GM21528 (cell line): ENCODE results near the gene POU2AF2.
"Not testable (repeated sequence)": the region's sequence is repeated elsewhere in the genome, so short reads cannot be mapped to it uniquely, and the experiment has no call there.

Experiments
- ATAC-seq: cut with Tn5 transposase; IDR thresholded peaks from one replicate; pipeline ENCODE4 v1.9.1; 2021; ENCODE audit warnings: mild to moderate bottlenecking, moderate library complexity; ENCODE audit not compliant: unreplicated experiment, low FRiP score

The POU2AF2 gene

DNA sequence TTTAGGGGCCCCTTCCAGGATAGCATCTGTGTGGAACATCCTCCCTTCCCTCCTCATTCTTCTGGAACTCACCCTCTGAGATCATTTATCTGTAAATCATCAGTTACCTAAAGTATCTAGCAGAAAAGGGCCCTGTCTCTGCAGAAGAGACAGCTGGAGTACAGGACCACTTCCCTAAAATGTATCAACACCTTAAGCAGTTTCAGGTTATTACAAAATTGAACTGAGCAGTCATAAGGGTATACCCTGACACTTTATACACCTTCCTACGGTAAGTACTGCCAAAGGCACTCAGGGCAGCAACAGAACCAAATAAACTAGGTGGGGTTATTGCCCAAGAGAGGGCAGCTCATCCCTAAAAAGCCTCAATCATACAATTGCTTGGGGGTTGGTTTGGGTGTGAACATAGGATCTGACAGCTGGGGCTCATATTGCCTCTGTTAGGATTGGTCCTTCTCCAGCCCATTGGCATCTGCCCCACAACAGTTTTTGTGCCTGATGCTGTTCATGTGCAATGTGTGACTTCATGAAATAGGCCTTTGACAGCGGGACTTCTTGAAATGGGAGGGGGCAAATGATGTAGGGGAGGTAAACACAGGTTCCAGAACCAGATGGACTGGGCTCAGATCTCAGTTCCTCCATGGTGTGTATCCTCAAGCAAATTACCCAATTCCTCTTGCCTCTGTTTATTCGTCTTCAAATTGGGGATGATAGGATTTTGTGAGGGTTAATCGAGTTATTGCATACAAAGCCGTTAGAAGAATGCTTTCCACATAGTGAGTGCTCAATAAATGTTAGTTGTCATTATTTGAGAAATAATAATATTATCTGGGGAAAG is 55.7 kb downstream of the POU2AF2 start:
- no peak for ATAC-seq

DNA sequence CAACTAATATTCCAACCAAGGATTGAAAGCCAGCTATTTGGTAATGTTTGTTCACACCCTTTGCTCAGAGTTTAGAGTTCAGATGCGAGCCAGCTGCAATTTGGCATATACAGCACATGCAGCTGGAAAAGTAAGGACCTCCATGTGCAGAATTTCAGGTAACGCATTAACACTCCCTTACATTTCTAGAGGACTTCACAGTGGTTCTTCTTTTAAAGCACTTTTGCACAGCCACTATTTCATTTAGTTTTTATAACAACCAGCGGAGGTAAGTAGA is 56.3 kb downstream of the POU2AF2 start:
- no peak for ATAC-seq

DNA sequence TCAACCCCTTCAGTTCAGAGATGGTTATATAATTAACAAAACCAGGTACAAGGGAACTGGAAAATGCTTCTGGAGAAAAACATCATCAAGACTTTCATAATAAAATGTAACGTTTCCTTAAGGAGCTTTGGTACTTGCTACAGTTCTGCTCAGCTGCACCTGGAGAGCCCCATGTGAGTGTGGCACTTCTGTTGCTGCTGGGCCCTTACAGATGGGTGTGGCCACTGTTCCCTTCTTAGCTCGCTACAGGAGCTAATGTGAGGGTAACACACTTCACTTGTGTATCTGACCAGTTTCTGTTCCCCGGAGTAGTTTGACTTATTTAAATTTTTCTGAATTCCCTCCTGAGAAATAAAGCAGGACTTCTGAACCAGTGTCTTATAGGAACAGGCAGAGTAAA is 56.8 kb downstream of the POU2AF2 start:
- no peak for ATAC-seq

DNA sequence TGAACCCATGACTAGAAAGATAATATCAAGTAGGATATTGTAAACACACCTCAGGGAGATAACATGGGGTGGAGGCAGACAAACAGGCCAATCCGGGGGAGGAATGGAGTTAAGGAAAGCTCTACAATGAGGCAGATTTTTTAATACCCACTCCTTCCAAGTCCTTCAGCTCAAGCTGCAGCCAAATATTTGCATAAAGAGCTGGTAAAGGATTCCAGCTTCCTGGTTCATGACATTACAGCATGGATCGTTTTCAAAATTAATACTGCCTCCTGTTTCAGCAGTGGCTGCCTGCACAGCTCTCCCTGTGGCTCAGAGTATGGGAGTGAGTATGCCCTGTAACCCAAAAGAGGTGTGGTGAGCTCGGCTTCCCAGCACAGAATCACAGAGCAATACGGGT is 57.9 kb downstream of the POU2AF2 start:
- ATAC-seq, result no peak

DNA sequence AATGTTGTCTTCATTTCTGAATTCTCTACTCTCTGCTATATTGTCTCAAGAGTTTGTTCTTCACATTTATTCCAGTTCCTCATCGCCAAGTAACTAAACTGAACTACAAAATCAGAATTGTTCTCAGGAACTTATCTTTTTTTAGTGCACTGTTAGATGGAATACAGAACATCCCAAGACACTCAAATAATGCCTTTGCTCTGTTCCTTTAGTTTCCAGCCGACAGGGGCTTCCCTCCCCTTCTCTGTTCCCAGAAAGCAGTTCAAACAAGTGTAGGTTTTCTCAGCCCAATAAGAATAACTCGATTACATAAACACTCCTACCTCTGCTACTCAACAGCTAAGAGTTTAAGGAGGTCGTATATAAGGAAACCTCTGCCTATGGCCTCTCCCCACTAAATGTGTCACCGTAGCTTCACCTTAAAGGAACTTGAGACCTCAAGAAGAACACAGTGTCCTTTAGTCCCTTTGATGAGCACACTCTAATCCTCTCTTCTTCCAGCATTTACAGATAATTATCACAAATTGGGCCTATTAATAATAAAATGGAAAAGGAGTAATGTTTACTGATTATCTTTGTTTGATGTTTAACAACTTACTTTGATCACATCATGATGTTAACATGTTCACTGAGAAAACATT is 59.8 kb downstream of the POU2AF2 start:
- ATAC-seq, result no peak

DNA sequence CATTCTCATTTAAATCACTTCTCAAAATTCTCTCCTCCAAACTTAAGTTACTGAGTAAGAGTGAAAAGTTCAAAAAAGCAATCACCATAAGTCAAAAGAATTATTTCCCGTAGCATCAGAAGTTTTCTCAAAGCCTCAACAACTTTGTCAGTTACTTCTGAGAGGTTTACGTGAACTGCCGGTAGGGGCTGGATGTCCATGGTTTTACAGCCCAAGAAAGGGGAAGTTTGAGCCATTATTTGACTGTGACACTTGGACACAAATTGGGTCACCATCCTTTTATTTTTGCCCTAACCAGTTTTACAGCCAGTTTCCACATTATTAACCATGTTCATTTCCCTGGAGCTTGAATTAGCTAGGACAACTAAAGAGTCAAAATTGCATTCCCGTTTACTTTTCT is 60.4 kb downstream of the POU2AF2 start:
- ATAC-seq, result no peak

DNA sequence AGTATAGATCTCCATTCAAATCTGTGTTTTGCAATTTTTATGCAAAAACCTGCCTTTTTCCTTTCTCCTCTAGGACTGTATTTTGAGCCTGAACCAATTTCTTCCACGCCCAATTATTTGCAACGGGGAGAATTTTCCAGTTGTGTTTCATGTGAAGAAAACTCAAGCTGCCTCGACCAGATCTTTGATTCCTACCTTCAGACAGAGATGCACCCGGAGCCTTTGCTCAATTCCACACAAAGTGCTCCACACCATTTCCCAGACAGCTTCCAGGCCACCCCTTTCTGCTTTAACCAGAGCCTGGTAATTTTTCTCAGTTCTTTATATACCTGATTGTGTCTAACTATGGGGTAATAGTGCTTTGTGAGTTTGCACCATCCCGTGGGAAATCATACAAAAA is 60.8 kb downstream of the POU2AF2 start:
- ATAC-seq, result no peak

DNA sequence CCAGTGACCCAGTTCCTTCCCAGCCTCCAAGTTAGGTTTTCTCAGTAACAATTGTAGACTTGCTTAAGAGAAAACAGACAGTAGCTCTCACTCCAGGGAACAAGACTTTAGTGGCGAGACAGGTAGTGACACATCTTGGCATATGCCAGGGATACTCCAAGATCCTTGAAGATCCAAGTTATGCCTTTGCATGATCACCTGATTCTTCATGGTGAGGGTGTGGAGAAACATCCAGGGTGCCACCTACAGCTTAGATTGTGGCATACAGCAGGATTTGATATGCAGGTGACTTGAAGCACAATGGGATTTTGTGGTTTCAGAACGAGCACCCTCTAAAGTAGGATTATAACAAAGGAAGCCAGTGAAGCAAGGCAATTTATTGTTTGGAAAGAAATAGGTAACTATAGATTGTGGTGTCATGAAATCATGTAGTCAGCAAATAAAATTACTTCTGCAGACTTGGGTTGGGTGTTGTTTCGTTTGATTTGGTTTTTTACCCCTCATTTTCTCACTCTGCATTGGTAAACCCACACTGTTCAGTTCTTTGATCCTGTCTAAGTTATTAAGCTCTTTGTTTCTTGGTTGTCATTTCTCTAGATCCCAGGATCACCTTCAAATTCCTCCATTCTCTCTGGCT is 62.1 kb downstream of the POU2AF2 start:
- no peak for ATAC-seq

DNA sequence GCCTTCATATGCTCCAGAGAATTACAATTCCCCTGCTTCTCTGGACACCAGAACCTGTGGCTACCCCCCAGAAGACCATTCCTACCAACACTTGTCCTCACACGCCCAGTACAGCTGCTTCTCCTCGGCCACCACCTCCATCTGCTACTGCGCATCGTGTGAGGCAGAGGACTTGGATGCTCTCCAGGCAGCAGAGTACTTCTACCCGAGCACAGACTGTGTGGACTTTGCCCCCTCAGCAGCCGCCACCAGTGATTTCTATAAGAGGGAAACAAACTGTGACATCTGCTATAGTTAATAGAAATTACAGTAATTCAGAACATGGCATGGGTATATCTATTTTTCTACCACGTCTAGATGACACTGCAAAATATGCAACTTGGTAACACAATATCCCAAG is 62.6 kb downstream of the POU2AF2 start:
- ATAC-seq, result no peak

DNA sequence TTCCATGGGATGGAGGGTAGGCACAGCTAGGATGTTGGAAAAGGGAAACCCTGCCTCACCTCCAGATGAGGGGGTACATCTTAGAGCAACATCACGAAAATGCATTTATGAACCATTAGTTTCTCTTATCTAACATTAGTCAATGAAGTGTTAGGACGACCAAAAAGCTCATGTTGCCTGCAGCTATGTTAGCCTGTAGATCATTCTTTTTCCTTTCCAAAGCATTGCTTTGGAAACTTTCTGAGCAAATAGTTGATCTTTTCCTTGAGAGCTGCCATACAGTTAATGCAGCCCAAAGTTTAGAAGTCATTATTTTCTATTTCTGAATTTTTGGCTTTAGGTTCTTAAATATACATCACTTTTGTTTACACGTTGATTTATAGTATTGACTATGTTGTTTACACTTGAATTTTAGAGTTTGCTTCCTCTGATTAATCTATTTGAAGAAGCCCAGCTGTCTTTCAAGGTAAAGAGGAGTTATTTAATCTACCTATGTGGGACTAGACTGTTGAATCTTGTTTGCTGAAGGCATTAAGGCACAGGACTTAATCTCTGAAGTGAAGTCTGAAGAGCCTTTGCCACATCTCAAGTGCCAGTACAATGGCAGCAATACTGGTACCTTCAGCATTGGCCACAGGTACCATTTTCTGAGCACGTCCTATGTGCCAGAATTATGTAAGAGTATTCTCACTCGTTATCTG is 63.8 kb downstream of the POU2AF2 start:
- ATAC-seq, result no peak

DNA sequence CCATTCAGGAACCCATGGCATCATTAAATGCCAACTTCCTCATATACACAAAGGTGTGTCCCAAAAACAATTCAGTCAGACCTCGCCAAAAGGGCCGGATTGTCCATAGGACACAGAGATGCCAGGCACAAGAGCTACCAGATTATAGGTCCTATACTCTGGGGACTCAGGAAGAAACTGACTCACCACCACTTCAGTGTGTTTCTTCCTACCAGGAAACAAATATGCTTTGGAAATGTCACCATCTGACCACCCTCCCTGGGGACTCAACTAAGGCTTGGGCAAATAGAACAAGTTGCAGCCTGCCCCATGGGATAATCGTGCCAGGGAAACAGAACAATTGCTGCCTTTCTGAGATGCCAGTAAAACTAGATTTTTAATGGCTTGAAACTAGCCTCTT is 64.6 kb downstream of the POU2AF2 start:
- ATAC-seq, result no peak

DNA sequence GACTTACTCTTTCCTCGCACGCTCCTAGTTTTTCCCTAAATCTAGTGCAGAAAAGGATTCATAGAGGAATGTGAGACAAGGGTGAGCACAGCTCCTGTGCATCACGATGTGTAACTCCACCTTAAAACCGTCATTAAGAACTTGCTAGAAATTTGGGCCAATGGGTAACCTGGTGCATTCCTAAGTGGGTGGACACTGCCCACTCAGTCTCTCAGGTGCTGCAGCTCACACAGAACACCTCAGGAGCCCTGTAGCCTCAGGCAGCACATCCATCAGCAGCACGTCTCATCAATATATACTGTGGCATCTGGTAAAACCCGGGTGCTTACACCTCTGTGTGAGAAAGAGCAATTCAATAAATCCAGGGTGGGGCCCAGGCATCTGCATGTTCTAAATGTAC is 65.2 kb downstream of the POU2AF2 start:
- no peak for ATAC-seq

DNA sequence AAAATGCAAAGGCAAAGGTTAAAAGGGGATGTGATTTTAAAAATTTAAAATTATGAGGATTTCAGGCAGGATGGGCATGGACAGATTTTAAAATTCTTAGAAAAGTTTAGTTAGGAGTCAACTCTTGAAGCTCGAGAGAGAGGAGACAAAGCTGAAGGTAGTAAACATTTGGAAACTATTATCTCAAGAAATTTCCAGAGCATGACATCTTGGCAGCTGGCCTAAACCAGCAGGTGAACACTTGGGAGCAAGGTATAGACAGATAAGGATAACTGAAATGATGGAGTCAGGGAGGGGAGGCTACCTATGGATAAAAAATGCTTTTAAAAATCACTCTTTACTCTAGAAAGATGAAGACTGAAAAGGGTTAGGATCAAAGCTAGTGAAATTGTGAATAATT is 66.6 kb downstream of the POU2AF2 start:
- no peak for ATAC-seq

DNA sequence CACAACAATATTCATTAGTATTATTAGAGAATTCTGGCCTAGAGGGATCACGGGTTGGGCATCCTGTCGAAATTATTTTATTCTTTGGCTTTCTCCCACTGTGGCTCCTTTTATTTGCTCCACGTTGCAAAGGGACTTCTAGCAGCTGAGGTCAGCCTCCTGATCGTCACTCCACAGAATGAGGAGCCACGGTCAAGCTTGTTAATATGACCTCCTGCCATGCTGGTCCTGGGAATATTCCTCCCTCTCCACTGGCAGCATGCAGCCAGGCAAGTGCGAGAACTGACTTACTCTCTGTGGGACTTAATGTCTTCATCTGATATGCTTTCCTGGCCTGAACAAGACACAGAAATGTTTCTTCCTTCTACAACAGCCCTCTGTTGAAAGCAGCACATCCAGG is 73.8 kb downstream of the POU2AF2 start:
- no peak for ATAC-seq

DNA sequence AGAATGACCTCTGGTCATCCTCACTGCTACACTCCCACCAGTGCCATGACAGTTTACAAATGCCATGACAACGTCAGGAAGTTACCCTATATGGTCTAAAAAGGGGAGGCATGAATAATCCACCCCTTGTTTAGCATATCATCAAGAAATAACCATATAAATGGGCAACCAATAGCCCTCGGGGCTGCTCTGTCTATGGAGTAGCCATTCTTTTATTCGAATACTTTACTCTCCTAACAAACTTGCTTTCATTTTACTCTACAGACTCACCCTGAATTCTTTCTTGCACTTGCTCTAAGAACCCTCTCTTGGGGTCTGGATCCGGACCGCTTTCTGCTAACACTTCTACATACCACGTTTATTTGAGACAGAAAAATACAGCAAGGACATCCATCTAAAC is 74.7 kb downstream of the POU2AF2 start:
- not testable (repeated sequence) for ATAC-seq

DNA sequence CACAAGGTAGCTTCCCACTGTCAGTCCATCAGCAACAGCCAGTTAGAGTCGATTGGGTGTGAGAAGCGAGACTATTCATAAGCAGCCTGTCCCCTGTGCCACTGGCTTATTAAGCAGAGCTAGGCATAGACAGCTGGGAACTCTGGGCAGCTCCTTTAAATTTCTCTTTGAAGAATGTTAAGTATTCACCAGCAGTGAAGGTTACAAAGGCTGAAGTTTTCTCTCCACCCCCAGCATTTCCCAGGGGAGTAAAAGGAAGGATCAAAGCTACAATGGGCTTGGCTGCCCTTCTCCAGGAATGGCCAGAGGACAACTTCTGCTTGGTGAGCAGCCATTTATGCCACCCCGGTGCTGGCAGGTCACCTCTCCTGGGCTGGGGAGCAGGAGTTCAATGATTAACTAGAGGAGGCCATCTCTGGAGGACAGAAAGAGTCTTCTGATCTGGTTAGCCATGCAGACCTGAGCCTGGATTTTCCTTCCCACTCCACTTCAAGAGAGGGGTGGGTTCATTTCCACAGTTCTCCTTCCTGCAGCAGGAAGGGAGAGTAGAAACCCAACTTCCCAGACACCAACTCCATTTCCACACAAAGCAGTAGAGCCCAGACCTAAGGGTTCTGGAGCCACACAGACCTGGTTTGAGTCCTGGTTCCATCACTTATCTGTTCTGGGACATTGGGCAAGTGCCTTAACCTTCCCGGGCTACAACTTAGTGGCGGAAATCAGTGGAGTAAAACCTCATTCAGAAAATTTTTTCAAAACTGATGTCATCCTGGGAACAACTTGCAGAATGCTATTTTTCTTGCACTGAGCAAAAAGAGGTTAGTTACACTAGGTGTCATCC is 75.4 kb downstream of the POU2AF2 start:
- no peak for ATAC-seq

DNA sequence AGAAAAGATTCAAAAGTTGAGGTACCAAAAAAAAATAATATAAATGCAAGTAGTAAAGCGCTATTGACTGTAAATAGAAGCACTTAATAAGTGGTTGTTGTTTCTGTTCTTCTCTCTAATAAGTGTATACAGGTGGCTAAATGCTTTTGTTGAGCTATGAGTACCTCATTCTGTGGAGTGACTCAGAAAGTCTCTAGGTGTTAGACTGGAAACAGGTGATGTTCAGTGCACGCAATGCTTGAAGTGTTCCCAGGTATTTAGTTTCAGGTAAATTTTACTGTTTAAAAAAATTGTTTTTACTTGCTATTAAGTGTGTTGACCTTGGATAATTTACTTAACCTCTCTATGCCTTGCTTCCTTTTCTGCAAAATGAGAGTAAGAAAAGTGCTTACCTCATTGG is 77.0 kb downstream of the POU2AF2 start:
- ATAC-seq, result no peak

DNA sequence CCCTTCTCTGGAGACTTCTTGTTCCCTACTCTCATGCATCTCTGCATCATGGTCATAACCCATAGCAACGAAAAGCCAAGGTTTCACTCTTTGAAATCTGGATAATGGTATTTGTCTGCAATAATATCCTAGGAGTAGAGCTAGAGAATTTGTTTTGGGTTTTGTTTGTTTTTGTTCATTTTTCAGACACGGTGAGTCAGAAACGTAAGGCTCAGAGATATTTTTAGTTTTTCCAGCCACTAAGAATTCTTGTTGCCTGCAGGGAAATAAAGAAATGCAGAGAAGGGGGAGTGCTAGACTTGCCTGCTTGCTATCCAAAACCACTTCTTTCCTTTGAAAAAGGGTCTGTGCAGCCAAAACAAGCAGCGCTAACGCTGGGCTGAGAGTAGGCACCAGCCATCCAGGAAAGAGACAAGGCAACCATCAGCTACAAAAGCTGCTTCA is 78.8 kb downstream of the POU2AF2 start:
- no peak for ATAC-seq

DNA sequence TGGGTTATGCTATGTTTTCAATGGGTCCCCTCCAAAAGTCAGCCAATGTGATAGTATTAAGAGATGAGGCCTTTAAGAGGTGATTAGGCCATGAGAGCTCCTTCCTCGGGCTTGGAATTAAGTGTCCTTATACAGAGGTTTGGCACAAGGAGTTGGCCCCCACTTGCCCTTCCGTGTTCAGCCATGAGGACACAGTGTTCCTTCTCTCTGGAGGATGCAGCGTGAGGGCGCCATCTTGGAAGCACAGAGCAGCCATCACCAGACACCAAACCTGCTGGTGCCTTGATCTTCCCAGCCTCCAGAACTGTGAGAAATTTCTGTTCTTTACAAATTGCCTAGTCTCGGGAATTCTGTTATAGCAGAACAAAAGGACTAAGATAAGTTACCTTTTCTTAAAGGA is 79.7 kb downstream of the POU2AF2 start:
- ATAC-seq, result no peak

DNA sequence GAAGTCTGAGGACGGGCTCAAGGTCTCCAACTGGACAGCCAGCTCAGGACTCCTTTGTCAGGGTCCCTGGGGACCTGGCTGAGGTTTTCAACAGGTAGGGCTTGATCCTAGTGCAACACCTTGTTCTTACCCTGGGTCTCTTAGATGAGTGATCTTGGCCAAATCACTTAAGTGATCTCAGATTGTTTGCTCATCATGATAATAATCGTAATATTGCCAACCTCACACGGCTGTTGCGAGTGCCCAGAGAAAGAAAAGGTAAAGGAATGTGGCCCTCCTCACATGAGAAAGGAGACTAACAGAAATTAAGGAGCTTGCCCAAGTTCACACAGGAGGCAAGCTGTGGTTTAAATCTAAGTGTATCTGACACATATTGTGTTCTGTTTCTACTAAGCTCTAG is 81.3 kb downstream of the POU2AF2 start:
- ATAC-seq, result no peak
